Coronary artery (tissue), 2 donors: ENCODE data around the gene TSPAN3.
A peak's percentile ranks its signal among the peaks of the same experiment; 100 is the strongest.

Source experiments
- DNase-seq: peaks from one replicate; pipeline ENCODE4 v3.0.0-alpha.2; 2017; ENCODE audit warnings: low spot score
- H3K27ac ChIP-seq, 2 donors: fragments of 200-600 bp; sonication (generic); one replicate each; pipeline ENCODE4 v1.5.1; 2016 to 2019
- H3K4me3 ChIP-seq: fragments of 200-600 bp; sonication (generic); 2 replicates; pipeline ENCODE4 v1.5.1; 2016; ENCODE audit warnings: mild to moderate bottlenecking, moderate library complexity
- TF ChIP-seq, protein P1 (sequence below): fragments of 200-600 bp; sonication (generic); IDR thresholded peaks from one replicate; pipeline ENCODE4 v1.5.1; 2019; ENCODE audit warnings: antibody characterized with exemption

Gene TSPAN3

DNA sequence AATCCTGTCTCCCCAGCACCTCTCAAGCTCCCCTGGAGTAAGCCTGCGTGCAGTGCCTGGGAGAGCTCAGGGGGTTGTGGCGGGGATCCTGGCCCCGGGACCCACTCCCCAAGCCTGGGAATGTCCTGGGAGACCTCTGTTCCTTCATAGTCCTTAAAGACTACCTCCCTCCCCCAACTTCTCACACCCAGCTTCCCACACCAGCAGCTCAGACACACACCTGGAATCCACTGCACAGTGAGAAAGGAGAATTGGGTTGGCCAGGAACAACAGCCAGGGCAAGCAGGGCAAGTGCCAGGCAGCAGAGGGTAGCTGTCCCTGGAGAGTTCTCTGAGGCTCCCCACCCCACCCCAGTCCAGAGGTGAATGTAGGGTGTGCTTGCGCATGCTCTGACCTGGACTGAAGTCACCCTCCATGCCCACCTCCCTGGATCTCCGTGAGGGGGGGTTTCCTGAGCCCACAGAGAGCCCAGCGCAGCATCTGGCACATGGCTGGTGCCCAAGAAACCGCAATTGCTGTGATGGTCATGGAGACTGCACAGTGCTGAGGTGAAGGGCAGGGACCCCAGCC, 53.7 kb downstream of the TSPAN3 start:
- TF ChIP-seq, protein P1, sequence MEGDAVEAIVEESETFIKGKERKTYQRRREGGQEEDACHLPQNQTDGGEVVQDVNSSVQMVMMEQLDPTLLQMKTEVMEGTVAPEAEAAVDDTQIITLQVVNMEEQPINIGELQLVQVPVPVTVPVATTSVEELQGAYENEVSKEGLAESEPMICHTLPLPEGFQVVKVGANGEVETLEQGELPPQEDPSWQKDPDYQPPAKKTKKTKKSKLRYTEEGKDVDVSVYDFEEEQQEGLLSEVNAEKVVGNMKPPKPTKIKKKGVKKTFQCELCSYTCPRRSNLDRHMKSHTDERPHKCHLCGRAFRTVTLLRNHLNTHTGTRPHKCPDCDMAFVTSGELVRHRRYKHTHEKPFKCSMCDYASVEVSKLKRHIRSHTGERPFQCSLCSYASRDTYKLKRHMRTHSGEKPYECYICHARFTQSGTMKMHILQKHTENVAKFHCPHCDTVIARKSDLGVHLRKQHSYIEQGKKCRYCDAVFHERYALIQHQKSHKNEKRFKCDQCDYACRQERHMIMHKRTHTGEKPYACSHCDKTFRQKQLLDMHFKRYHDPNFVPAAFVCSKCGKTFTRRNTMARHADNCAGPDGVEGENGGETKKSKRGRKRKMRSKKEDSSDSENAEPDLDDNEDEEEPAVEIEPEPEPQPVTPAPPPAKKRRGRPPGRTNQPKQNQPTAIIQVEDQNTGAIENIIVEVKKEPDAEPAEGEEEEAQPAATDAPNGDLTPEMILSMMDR: no peak
- H3K4me3 ChIP-seq: no peak overlapping the region
- no peak for DNase-seq
- no peak overlapping the region for H3K27ac ChIP-seq

DNA sequence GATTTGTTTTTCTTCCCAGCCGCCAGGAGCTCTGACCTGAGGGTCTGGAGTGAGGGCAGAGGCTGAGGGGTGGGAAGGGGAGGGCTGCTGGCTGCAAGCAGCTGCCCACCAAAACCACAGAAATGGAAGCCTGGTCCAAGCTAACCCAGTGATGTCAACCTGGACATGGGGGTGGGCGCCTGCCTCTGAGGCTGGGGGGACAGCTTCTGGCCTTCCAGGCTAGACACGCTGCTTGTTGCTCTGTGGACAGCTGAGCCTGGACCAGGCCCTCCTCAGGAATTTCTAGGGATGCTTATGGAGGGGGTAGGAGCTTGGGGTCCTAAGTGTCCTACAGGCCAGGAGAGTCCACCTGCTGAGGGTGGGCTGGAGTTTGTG, 54.6 kb downstream of the TSPAN3 start:
- Histone ChIP-seq H3K4me3 (no peak overlapping the region), H3K27ac (no peak overlapping the region)
- DNase-seq: no peak
- TF ChIP-seq, protein P1: no peak

DNA sequence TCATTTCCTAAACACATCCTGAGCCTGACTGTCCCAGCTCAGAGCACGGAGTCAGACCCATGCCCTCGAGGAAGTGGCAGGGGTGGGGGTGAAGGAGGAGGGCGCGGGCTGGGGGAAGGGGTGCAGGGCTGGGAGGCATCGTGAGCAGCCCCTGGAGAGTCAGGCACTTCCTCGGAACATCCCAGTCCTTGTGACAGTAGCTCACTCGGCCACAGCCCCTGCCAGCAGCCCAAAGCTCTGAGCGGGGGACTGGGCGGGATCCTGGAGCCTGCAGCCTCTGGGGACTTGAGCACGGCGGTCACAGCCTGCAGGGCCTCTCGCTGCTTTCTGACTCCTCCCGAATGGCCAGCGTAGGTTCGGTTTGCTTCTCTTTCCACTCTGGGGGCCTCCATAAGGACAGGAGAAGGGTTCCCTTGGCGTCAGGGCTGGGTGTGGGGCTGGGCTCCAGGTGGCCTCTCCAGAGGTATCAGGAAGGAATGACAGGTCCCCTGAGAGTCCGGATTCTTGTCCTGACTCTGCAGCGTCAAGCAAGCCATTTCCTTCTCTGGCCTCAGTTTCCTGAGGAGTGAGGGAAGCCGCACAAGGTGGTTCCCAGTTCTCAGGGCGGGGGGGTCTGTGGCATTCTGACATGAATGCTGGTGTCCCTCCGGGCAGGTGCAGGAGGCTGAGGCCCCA, 55.1 kb downstream of the TSPAN3 start:
- Histone ChIP-seq H3K4me3 (peak overlapping the region; percentile 22), H3K27ac (no peak overlapping the region)
- no peak for DNase-seq
- TF ChIP-seq, protein P1: no peak

DNA sequence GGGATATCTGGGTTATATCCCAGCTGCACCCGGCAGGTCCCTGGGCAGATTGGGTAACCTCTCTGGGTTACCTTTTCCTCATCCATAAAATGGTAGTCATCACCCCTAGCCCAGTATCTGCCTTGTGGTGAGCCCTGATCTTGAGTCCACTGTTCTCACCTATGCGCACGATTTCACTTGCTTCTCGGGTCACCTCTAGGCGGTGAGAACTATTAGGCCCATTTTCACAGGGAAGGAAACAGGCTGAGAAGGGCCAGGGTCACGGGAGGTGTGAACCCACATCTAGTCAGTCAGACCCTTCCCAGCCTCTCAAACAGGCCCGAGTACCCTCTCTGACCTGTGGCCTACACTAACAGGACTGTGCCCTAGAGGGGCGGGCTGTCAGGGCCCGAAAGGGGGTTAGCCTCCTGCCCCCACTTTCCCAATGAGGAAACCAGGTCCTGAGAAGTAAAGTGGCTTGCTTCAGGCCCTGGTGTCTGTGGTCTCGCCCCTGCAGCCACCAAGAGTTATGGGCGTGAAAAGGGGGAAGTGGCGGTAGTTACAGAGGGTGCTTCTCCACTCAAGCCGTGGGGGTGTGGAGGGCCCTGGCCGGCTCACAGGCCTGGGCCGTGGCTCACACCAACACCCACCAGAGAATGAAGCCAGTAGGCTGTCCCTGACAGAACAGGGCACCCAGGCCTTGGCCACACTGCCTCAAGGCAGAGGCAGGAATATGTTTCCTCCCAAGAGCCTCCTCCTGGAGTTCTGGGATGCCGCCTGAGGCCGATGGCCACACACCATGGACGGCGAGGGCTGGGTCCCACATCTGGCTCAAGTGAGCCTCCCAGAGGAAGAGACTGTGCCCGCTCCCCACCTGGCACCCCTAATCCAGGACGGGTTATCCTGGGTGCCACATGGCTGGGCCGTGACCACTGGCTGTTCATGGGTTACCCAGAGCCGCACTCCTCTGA, 56.5 kb downstream of the TSPAN3 start:
- DNase-seq: no peak

DNA sequence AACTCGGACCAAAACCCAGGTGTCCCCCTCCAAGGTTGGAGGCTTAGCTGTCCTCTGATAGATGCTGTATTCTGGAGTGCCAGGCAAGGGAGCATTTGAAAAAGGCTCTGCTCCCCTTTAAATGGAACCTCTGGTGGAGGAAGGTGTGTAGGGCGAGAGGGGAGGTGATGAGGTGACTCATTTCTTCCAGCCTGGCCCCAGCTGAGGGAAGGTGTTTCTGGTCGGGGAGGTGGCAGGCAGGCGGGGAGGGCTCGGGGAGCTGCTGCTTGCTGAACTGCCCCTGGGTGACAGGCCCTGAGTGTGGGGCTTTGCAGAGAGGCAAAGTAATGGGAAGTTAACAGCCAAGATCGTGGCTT, 57.2 kb downstream of the TSPAN3 start:
- Histone ChIP-seq H3K27ac (no peak overlapping the region), H3K4me3 (no peak overlapping the region)
- TF ChIP-seq, protein P1: no peak
- DNase-seq: no peak

More for the DNA sequence above, 56.5 kb downstream of the TSPAN3 start:
- peak overlapping the region in 1 of 2 donors; percentile 54 for H3K27ac ChIP-seq
- TF ChIP-seq, protein P1: no peak
- no peak overlapping the region for H3K4me3 ChIP-seq

DNA sequence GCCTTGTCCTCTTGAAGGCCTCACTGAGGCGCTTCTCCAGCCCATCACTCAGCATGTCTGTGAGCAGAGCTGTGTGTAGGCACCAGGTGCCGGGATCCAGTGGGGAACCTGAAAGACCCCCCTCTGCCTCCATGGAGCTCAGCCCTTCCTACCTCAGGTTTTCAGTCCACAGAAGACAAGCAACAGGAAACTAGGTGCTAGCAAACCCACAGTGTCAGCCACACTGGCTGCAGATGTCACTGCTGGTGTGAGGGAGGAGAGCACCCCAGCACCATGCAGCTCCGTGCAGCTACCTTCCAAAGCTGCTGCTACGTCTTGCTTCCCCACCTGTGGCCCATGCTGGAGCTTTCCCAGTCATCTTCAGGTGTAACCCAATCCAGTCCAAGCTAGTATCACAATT, 58.0 kb downstream of the TSPAN3 start:
- no peak overlapping the region for H3K4me3 ChIP-seq
- no peak for DNase-seq
- TF ChIP-seq, protein P1: no peak
- H3K27ac ChIP-seq: no peak overlapping the region
